Measurements from ENCODE around the gene OPN1MW3. TPM values are rescaled to one million over a fixed set of nuclear protein-coding genes. Genes with fewer than 3 reads are reported as not detected.
A peak's percentile ranks its signal among the peaks of the same experiment; 100 is the strongest.

OPN1MW3 gene
- total RNA-seq, 2 donors from 2014 or later: not detected

GRCh38 chrX:154308108-154308946, 50.9 kb downstream of the OPN1MW3 start:
- Mint-ChIP-seq H3K27me3 (ENCODE audit: insufficient read depth) (no peaks in the 10 kb centered on the region), H3K4me3 (no peak overlapping the region), H3K4me1 (no peaks in the 10 kb centered on the region), H3K36me3 (ENCODE audit: low read depth) (no peaks in the 10 kb centered on the region), H3K9me3 (peaks cover 73% of the 10 kb centered on the region), H3K27ac (no peak overlapping the region)
- Histone ChIP-seq H3K27ac (ENCODE audit: low read depth, low read length) (no peak overlapping the region), H3K36me3 (ENCODE audit: control insufficient read depth, insufficient read depth, low read length) (no peaks in the 10 kb centered on the region), H3K27me3 (ENCODE audit: control insufficient read depth, insufficient read depth, low read length, poor library complexity, severe bottlenecking) (no peaks in the 10 kb centered on the region), H3K9ac (ENCODE audit: extremely low read depth, low read length, poor library complexity, severe bottlenecking) (no peak overlapping the region), H3K9me3 (ENCODE audit: control insufficient read depth, low read length) (no peaks in the 10 kb centered on the region), H3K4me1 (ENCODE audit: control insufficient read depth, insufficient read depth, low read length) (no peaks in the 10 kb centered on the region), H3K4me3 (ENCODE audit: low read length) (no peak overlapping the region)
- TF ChIP-seq, protein P1, sequence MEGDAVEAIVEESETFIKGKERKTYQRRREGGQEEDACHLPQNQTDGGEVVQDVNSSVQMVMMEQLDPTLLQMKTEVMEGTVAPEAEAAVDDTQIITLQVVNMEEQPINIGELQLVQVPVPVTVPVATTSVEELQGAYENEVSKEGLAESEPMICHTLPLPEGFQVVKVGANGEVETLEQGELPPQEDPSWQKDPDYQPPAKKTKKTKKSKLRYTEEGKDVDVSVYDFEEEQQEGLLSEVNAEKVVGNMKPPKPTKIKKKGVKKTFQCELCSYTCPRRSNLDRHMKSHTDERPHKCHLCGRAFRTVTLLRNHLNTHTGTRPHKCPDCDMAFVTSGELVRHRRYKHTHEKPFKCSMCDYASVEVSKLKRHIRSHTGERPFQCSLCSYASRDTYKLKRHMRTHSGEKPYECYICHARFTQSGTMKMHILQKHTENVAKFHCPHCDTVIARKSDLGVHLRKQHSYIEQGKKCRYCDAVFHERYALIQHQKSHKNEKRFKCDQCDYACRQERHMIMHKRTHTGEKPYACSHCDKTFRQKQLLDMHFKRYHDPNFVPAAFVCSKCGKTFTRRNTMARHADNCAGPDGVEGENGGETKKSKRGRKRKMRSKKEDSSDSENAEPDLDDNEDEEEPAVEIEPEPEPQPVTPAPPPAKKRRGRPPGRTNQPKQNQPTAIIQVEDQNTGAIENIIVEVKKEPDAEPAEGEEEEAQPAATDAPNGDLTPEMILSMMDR (conservative IDR thresholded peaks at IDR 0.05): peak; percentile 79
- DNase-seq: peak; percentile 93
- WGBS, 2 experiments (ENCODE audit: insufficient coverage in 1 of 2, insufficient read length in 1 of 2): 71% methylated on average over 9 of the region's 9 CpGs; no CpG with 5 or more reads in 1 of the 2 experiments

DNA sequence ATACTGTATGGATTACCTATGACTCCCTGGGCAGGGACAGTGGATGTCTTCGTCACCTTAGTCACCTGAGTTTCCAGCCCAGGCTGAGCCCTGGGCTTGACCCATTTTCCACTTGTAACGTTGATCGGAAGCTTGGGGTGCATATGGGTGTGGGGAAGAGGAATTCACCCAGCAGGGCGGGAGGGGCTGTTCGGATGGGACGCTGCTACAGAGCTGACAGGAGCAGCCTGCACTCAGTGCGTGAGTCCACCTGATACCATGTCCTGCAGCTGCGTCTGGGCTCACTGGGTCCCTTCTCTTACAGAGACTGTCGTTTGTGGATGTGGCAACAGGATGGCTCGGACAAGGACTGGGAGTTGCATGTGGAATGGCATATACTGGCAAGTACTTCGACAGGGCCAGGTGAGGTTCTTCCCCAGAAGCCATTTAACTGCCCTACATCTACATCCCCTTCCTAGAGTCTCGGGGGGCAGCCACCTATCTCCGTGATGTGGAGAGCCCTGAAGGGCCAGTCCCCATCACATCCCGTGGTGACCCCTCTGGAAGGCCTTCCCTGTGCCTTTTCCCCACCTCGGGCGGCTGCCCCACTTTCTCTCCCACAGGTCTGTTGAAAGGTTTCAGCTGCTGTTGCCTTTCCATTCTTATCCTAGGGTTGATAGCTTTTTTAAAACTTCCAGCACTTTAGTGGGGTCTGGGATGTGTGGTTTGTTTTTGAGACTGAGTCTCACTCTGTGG, 51.8 kb downstream of the OPN1MW3 start:
- H3K36me3 Mint-ChIP-seq (ENCODE audit: low read depth): no peaks in the 10 kb centered on the region

More for the DNA sequence above, 51.8 kb downstream of the OPN1MW3 start:
- Histone ChIP-seq H3K27me3 (ENCODE audit: control insufficient read depth, insufficient read depth, low read length, poor library complexity, severe bottlenecking) (no peaks in the 10 kb centered on the region), H3K36me3 (ENCODE audit: control insufficient read depth, insufficient read depth, low read length) (no peaks in the 10 kb centered on the region), H3K4me1 (ENCODE audit: control insufficient read depth, insufficient read depth, low read length) (no peaks in the 10 kb centered on the region), H3K27ac (ENCODE audit: low read depth, low read length) (no peak overlapping the region), H3K9ac (ENCODE audit: extremely low read depth, low read length, poor library complexity, severe bottlenecking) (no peak overlapping the region), H3K9me3 (ENCODE audit: control insufficient read depth, low read length) (no peaks in the 10 kb centered on the region), H3K4me3 (ENCODE audit: low read length) (no peak overlapping the region)
- WGBS, 2 experiments (ENCODE audit: insufficient coverage in 1 of 2, insufficient read length in 1 of 2): 91% methylated on average over 16 of the region's 16 CpGs; no CpG with 5 or more reads in 1 of the 2 experiments
- no peaks in the 10 kb centered on the region for H3K27me3 Mint-ChIP-seq (ENCODE audit: insufficient read depth)
- no peak overlapping the region for H3K4me3 Mint-ChIP-seq
- H3K9me3 Mint-ChIP-seq: peaks cover 76% of the 10 kb centered on the region
- H3K4me1 Mint-ChIP-seq: no peaks in the 10 kb centered on the region
- TF ChIP-seq, protein P1 (conservative IDR thresholded peaks at IDR 0.05): no peak
- no peak for DNase-seq
- no peak overlapping the region for H3K27ac Mint-ChIP-seq

Data from endodermal cell (in vitro differentiated cells).